ENCODE measurements around the gene LRRC75B.
"Not testable (repeated sequence)": the region's sequence is repeated elsewhere in the genome, so short reads cannot be mapped to it uniquely, and the experiment has no call there.

Gene LRRC75B

GRCh38 chr22:24594569-24595120 is 1.8 kb upstream of the LRRC75B start:
- Histone ChIP-seq H2BK5ac (ENCODE audit: low read length) (no peak overlapping the region), H3K4me3 (ENCODE audit: low read length) (no peak overlapping the region), H4K8ac (ENCODE audit: low read depth, low read length) (no peak overlapping the region), H4K5ac (ENCODE audit: low read length) (no peak overlapping the region), H3K56ac (ENCODE audit: low read length) (peak overlapping the region; percentile 26), H3K9ac (ENCODE audit: low read length) (peak overlapping the region; percentile 11), H3K4ac (ENCODE audit: low read depth, low read length) (no peak overlapping the region), H3K4me1 (ENCODE audit: control insufficient read depth, low read depth, low read length) (peaks cover 3% of the 10 kb centered on the region), H3K23ac (ENCODE audit: low read length) (no peak overlapping the region), H3K27me3 (ENCODE audit: insufficient read depth, low read length, poor library complexity) (no peaks in the 10 kb centered on the region), H2BK15ac (replicated peaks; ENCODE audit: low read depth) (no peak overlapping the region), H3K18ac (ENCODE audit: low read length) (no peak overlapping the region), H3K36me3 (ENCODE audit: control insufficient read depth, insufficient read depth, low read length) (no peaks in the 10 kb centered on the region), H3K4me2 (ENCODE audit: low read length) (no peak overlapping the region), H2BK120ac (ENCODE audit: low read depth, low read length) (no peak overlapping the region), H3K79me1 (ENCODE audit: low read length) (peaks cover 2% of the 10 kb centered on the region), H3K27ac (ENCODE audit: low read depth, low read length) (no peak overlapping the region), H3K79me2 (ENCODE audit: control insufficient read depth, insufficient read depth, low read length) (no peaks in the 10 kb centered on the region), H2AK5ac (ENCODE audit: low read length) (no peak overlapping the region)
- DNase-seq = no peak
- WGBS (ENCODE audit: extremely low coverage, insufficient coverage, low lambda C conversion rate) = no CpG with 5 or more reads among the region's 7 CpGs

GRCh38 chr22:24593836-24594568 is 1.1 kb upstream of the LRRC75B start:
- Histone ChIP-seq H2AK5ac (ENCODE audit: low read length) (no peak overlapping the region), H4K5ac (ENCODE audit: low read length) (no peak overlapping the region), H3K27me3 (ENCODE audit: insufficient read depth, low read length, poor library complexity) (no peaks in the 10 kb centered on the region), H2BK5ac (ENCODE audit: low read length) (no peak overlapping the region), H3K36me3 (ENCODE audit: control insufficient read depth, insufficient read depth, low read length) (no peaks in the 10 kb centered on the region), H4K8ac (ENCODE audit: low read depth, low read length) (no peak overlapping the region), H3K18ac (ENCODE audit: low read length) (no peak overlapping the region), H3K23ac (ENCODE audit: low read length) (no peak overlapping the region), H3K4ac (ENCODE audit: low read depth, low read length) (no peak overlapping the region), H3K79me1 (ENCODE audit: low read length) (peaks cover 2% of the 10 kb centered on the region), H3K4me2 (ENCODE audit: low read length) (no peak overlapping the region), H3K4me1 (ENCODE audit: control insufficient read depth, low read depth, low read length) (peaks cover 3% of the 10 kb centered on the region), H3K27ac (ENCODE audit: low read depth, low read length) (no peak overlapping the region), H2BK120ac (ENCODE audit: low read depth, low read length) (no peak overlapping the region), H3K79me2 (ENCODE audit: control insufficient read depth, insufficient read depth, low read length) (no peaks in the 10 kb centered on the region), H3K4me3 (ENCODE audit: low read length) (no peak overlapping the region), H2BK15ac (replicated peaks; ENCODE audit: low read depth) (no peak overlapping the region), H3K56ac (ENCODE audit: low read length) (peak overlapping the region; percentile 57), H3K9ac (ENCODE audit: low read length) (no peak overlapping the region)
- no CpG with 5 or more reads among the region's 16 CpGs for WGBS (ENCODE audit: extremely low coverage, insufficient coverage, low lambda C conversion rate)
- no peak for DNase-seq

- H3K4ac ChIP-seq (ENCODE audit: low read depth, low read length); DNase-seq; H3K79me1 ChIP-seq (ENCODE audit: low read length); H3K27me3 ChIP-seq (ENCODE audit: insufficient read depth, low read length, poor library complexity); H2BK15ac ChIP-seq (replicated peaks; ENCODE audit: low read depth); H4K8ac ChIP-seq (ENCODE audit: low read depth, low read length); H3K27ac ChIP-seq (ENCODE audit: low read depth, low read length); H3K4me1 ChIP-seq (ENCODE audit: control insufficient read depth, low read depth, low read length); H3K36me3 ChIP-seq (ENCODE audit: control insufficient read depth, insufficient read depth, low read length); H4K5ac ChIP-seq (ENCODE audit: low read length); H2BK120ac ChIP-seq (ENCODE audit: low read depth, low read length); H3K79me2 ChIP-seq (ENCODE audit: control insufficient read depth, insufficient read depth, low read length); H3K18ac ChIP-seq (ENCODE audit: low read length); H2BK5ac ChIP-seq (ENCODE audit: low read length); H3K4me2 ChIP-seq (ENCODE audit: low read length); H3K4me3 ChIP-seq (ENCODE audit: low read length); H3K23ac ChIP-seq (ENCODE audit: low read length); H2AK5ac ChIP-seq (ENCODE audit: low read length): not testable (repeated sequence)
- WGBS (ENCODE audit: extremely low coverage, insufficient coverage, low lambda C conversion rate) = no CpG with 5 or more reads among the region's 10 CpGs
- peak overlapping the region; percentile 98 for H3K56ac ChIP-seq (ENCODE audit: low read length)
- peak overlapping the region; percentile 82 for H3K9ac ChIP-seq (ENCODE audit: low read length)
Observed at GRCh38 chr22:24593559-24593835, 624 bp upstream of the LRRC75B start.

GRCh38 chr22:24592058-24592850 is 619 bp downstream of the LRRC75B start:
- H3K79me2 ChIP-seq (ENCODE audit: control insufficient read depth, insufficient read depth, low read length) = no peaks in the 10 kb centered on the region
- peak overlapping the region; percentile 98 for H3K56ac ChIP-seq (ENCODE audit: low read length)
- peak overlapping the region; percentile 89 for H3K9ac ChIP-seq (ENCODE audit: low read length)
- H3K27ac ChIP-seq (ENCODE audit: low read depth, low read length) = peak overlapping the region; percentile 71
- peaks cover 3% of the 10 kb centered on the region for H3K4me1 ChIP-seq (ENCODE audit: control insufficient read depth, low read depth, low read length)
- no peaks in the 10 kb centered on the region for H3K36me3 ChIP-seq (ENCODE audit: control insufficient read depth, insufficient read depth, low read length)
- no peak overlapping the region for H4K8ac ChIP-seq (ENCODE audit: low read depth, low read length)
- peak overlapping the region; percentile 87 for H3K4me2 ChIP-seq (ENCODE audit: low read length)
- no peak overlapping the region for H2BK15ac ChIP-seq (replicated peaks; ENCODE audit: low read depth)
- H3K79me1 ChIP-seq (ENCODE audit: low read length) = peaks cover 2% of the 10 kb centered on the region
- H3K18ac ChIP-seq (ENCODE audit: low read length) = peak overlapping the region; percentile 54
- H3K27me3 ChIP-seq (ENCODE audit: insufficient read depth, low read length, poor library complexity) = no peaks in the 10 kb centered on the region
- peak; percentile 64 for DNase-seq
- H2BK5ac ChIP-seq (ENCODE audit: low read length) = no peak overlapping the region
- peak overlapping the region; percentile 89 for H3K23ac ChIP-seq (ENCODE audit: low read length)
- peak overlapping the region; percentile 72 for H3K4me3 ChIP-seq (ENCODE audit: low read length)
- H4K5ac ChIP-seq (ENCODE audit: low read length) = no peak overlapping the region
- H2BK120ac ChIP-seq (ENCODE audit: low read depth, low read length) = no peak overlapping the region
- peak overlapping the region; percentile 74 for H3K4ac ChIP-seq (ENCODE audit: low read depth, low read length)
- no CpG with 5 or more reads among the region's 33 CpGs for WGBS (ENCODE audit: extremely low coverage, insufficient coverage, low lambda C conversion rate)
- no peak overlapping the region for H2AK5ac ChIP-seq (ENCODE audit: low read length)

GRCh38 chr22:24591286-24591830 is 1.5 kb downstream of the LRRC75B start:
- no peak for DNase-seq
- no peak overlapping the region for H4K5ac ChIP-seq (ENCODE audit: low read length)
- H3K23ac ChIP-seq (ENCODE audit: low read length) = no peak overlapping the region
- no peak overlapping the region for H2BK5ac ChIP-seq (ENCODE audit: low read length)
- H2BK15ac ChIP-seq (replicated peaks; ENCODE audit: low read depth) = no peak overlapping the region
- peaks cover 2% of the 10 kb centered on the region for H3K79me1 ChIP-seq (ENCODE audit: low read length)
- H3K27ac ChIP-seq (ENCODE audit: low read depth, low read length) = no peak overlapping the region
- no peaks in the 10 kb centered on the region for H3K79me2 ChIP-seq (ENCODE audit: control insufficient read depth, insufficient read depth, low read length)
- no peaks in the 10 kb centered on the region for H3K36me3 ChIP-seq (ENCODE audit: control insufficient read depth, insufficient read depth, low read length)
- no peak overlapping the region for H2AK5ac ChIP-seq (ENCODE audit: low read length)
- no peak overlapping the region for H4K8ac ChIP-seq (ENCODE audit: low read depth, low read length)
- H3K56ac ChIP-seq (ENCODE audit: low read length) = no peak overlapping the region
- H3K4me3 ChIP-seq (ENCODE audit: low read length) = no peak overlapping the region
- no CpG with 5 or more reads among the region's 6 CpGs for WGBS (ENCODE audit: extremely low coverage, insufficient coverage, low lambda C conversion rate)
- H3K9ac ChIP-seq (ENCODE audit: low read length) = no peak overlapping the region
- no peak overlapping the region for H2BK120ac ChIP-seq (ENCODE audit: low read depth, low read length)
- peaks cover 3% of the 10 kb centered on the region for H3K4me1 ChIP-seq (ENCODE audit: control insufficient read depth, low read depth, low read length)
- H3K18ac ChIP-seq (ENCODE audit: low read length) = no peak overlapping the region
- H3K4me2 ChIP-seq (ENCODE audit: low read length) = no peak overlapping the region
- no peaks in the 10 kb centered on the region for H3K27me3 ChIP-seq (ENCODE audit: insufficient read depth, low read length, poor library complexity)
- H3K4ac ChIP-seq (ENCODE audit: low read depth, low read length) = no peak overlapping the region
